Measurements from ENCODE around the gene CPNE1.

CPNE1 gene

DNA sequence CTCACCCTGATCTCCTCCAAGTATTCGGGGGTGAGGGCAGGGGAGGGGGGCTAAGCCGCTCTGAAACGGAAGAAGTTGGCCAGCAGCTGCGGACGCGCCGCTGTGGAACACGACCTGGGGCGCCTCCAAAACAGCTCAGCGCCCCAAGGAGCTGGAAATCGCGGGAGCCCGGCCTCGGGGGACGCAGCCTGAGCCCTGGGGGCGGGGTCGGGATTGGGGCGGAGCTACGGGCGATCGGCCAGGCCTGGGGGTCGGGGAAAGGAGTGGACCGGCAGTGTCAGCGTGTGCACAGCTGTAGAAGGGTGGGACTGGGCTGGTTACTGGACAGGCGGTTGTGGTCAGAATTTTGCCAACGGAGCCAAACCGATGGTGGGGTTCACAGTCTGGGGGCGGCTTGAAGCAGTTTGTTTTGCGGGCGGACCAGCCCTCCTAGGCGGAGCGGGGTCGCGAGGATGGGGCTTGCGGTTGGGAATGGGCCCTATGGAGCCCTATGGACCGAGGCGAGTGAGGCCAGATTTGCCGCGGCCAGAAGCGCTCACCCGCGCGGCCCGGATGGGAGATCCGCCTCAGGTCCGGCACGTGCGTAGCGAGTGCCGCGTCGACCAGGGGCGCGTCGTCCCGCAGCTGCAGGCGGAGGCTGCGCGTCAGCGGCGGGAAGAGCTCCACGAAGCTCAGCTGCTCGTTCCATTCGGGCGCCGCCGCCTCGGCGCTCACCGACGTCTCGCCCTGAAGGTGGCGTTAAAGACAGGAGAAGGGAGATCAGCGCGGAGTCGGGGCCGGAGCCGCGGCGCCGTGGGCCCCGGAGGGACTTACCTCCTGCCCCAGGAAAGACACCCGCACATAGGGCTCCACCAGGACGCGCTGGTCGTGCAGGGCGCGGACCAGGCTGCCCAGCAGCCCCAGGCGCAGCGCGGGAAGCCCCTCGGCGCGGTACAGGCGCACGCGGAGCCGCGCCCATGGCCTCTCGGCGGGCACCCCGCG lies 63.4 kb downstream of the CPNE1 start:
- DNase-seq, result peak in 33 of 56 donors; percentile 5 to 70 (median 29)

DNA sequence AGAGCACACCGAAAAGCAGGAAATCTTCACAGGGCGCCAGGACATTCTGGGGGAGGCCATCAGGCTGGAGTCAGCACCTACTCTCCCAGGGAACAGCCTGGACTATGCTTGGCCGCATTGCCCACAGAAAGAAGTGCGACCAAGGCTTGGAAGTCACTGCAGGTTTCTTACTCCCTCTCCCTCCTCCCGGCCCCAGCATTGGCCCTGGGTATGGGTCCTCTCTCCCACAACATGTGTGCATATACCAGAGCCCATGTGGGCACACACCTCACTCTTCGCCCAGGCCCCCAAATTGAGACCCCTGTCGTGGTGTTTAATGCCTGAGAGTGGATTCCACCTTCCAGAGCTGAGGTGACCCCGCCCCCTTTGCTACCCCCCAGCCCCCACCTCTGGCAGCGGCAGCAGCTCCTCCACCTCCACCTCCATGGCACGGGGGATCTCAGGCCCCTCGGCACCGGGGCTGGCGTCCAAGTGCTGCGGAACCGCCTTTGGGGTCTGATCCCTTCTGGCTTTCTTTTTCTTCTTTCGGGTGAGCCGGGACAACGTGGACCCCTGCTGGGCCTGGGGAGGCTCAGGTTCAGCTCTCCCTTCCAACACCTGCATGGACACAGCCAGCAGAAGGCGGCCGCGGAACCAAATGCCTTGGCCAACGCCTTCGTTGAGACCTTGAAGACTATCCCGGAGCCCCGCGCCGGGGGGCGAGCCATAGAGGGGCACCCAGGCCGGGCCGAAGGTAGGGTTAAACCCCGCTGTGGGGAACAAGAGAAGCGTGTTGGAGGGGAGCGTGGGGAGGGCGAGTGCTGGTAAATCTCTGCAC lies 64.3 kb downstream of the CPNE1 start:
- DNase-seq, result no peak

DNA sequence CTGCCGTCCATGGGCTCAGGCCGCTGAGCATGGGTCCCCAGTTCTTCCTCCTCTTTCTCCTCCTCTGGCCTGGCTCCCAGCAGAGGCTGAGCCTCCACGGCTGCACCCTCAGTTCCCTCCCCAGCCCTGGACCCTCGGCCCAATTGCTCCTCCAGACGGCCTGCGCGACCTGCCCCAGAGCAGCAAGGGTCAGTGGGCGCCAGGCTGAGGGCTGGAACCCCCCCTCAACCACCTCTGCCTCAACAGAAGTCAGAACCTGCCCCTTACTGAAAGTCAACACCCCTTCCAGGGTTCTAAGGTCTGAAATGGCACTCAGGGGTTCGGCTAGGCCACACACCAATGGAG lies 65.0 kb downstream of the CPNE1 start:
- no peak for DNase-seq

DNA sequence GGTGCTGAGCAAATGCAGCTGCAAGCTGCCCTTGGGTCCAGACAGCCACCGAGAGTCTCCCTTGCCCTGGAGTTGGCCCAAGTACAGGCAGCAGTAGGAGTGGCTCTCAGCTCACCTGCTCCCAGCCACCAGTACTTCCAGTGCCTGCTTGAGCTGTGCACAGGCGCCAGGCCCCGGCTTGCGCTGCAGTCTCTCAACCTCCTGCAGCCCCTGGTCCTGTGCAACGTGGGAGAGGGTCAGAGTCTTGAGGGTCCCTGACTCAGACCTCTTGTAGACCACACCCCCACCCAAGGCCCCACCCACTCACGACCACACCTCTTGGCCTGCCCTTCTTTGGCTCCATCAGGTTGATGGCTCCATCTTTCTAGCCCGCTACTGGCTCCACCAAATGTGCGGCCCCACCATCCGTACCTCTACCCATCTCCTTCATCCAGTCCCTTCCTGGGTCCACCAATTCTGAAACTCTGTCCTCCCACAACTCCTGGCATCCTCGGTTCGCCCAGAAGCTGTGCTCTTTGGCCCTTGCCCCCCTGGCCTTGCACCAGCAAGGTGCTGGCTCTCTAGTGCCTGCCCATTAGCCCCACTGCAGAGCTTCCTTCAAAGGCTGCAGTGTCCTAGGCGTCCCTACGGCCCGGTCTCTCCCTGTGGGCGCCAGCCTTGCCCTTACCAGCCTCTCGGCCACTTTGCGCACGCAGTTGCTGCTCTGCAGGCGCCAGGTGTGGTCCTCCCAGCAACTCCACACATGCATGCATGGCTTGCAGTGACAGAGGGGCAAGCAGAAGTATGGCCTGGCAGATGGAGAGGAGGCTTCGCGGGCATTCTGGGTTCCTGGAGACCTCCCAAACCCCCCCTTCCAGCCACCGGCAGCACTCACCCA lies 65.6 kb downstream of the CPNE1 start:
- DNase-seq, result no peak

DNA sequence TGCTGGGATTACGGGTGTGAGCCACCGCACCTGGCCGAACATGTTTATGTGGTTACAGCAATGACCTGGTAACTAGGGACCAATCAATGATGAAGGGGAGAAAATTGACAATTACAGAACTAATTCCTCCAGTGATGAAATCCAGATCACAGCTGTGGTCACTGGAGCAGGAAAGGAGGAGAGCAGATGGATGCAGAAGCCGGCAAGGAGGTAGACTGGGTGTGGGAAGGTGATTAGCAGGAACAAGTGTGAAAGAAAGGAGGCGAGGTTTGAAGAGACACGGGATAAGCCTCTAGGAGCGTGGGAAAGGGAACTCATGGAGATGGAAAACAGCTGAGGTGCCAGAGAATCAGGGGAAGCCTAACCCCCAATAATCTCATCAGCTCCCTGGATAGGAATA lies 66.2 kb downstream of the CPNE1 start:
- no peak for DNase-seq

- DNase-seq, result no peak
Measured at GRCh38 chr20:35597186-35597585, 67.5 kb downstream of the CPNE1 start.

DNA sequence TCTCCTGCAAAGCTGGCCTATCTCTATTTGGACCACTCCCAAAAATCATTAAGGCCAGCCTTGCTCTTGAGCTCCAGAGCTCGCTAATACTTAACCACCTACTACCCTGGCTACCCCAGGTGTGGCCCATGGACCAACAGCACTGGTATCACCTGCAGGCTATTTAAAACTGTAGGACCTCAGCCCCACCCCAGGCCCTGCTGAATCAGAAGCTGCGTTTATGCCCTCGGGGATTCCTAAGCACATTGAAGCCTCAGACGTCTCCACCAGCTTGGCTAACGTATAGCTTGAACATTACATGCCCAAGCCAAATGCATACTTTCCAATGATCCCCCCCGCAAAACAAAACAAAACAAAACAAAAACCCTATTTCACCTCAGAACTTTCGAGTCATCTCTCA lies 68.8 kb downstream of the CPNE1 start:
- DNase-seq, result no peak

DNA sequence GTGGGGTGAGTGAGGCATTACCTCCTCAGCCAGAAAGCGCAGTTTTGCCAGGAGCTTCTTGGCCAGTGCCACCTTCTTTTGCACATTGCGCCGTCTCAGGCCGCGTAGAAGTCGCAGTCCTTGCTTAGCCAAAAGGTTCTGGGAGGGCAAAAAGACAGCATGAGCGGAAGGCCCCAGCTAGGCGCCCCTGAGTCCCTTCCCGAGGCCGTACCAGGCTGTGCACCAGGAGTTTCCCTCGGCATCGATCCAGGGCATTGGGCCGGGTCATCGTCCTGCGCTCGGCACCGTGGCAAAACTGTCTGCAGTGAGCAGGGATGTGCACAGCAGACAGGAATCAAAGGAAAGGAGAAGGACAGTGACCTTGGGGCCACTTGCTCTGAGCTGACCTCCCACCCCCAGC lies 69.2 kb downstream of the CPNE1 start:
- DNase-seq, result no peak

GRCh38 chr20:35592339-35592974 lies 72.2 kb downstream of the CPNE1 start:
- DNase-seq, result no peak

- DNase-seq, result no peak
Measured at GRCh38 chr20:35588397-35588796, 76.3 kb downstream of the CPNE1 start.

DNA sequence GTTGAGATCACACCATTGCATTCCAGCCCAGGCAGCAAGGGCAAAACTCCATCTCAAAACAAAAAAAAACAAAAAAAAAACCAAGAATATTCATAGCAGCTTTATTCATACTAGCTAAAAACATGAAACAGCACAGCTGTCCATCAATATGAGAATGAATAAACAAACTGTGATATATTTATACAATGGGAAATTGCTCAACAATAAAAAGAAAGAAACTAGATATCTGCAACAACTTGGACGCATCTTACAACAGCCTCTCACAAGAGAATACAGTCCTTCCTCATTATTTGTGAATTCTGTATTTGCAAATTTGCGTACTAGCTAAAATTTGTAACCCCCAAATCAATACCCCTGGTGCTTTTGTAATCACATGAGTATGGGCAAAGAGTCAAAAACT lies 77.3 kb downstream of the CPNE1 start:
- no peak for DNase-seq

- no peak for DNase-seq
Measured at GRCh38 chr20:35586751-35587425, 77.8 kb downstream of the CPNE1 start.

DNA sequence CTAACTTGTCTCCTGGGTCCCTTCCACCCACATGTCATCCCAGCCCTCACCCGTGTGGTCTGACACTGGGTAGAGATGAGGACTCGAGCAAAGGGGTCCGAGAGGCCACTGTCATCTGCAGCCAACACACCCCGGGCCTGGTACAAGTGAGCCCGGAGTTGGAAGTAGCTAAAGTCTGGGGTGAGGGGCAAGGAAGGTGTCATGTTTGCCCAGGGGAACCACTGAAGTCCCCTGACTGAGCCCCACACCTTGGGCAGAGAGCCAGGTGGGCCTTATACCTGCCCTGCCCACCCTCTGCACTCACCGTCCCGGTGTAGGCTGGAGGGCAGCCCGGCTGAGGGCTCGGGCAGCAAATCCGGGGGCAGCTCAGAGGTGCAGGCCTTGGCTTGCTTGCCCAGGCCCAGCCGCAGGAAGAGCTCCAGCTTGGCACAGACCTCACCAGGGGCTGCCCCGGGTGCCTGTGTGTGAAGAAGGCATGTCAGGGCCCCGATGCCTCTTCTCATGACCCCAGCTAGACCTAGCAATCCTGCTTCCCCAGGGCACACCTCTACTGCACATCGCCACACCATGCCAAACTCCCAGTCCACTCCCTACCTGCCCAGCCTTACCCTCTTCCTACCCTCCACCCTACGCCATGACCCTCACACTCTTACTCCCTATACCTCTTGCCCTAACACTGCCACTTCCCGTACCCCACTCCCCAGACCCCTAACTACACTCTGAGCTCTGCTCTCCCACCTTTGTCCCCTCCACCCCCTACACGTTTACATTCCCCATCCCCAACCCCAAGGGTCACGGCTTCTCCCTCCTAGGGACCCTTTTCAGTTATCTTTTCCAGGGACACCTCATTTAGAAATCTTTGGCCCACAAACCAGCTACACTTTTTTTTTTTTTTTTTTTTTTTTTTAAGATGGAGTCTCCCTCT lies 80.8 kb downstream of the CPNE1 start:
- no peak for DNase-seq

- no peak for DNase-seq
Measured at GRCh38 chr20:35582741-35583404, 81.8 kb downstream of the CPNE1 start.

GRCh38 chr20:35582131-35582530 lies 82.6 kb downstream of the CPNE1 start:
- DNase-seq, result no peak

GRCh38 chr20:35579196-35579595 lies 85.5 kb downstream of the CPNE1 start:
- no peak for DNase-seq

DNA sequence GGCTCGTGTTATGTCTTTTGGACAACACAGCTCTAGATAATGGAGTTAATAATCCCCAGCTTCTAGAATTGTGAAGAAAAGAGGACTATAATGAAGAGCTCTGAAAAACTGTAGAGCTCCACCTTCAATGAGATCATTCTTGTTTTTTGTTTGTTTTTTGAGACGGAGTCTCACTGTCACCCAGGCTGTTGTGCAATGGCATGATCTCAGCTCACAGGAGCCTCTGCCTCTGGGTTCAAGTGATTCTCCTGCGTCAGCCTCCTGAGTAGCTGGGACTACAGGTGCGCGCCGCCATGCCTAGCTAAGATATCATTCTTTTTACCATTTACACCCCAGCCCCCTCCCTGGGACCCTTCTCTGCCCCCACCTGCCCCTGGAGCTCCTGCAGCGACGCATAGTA lies 86.2 kb downstream of the CPNE1 start:
- no peak for DNase-seq

DNA sequence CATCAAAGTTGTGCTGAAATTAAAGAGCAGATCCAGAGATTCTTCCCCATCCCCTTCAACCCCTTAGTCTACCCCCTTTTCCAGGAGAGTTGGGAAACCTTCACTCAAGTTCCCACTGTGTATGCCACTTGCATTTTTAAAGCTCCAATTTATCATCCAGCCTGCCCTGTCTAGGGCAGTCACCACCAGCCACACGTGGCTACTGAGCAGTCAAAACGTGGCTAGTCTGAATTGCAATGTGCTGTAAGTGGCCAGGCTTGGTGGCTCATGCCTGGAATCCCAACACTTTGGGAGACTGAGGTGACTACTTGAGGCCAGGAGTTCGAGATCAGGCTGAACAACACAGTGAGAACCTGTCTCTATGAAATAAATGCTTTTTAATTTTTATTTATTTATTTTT lies 87.9 kb downstream of the CPNE1 start:
- no peak for DNase-seq
